T-cell (primary cell): Measurements from ENCODE around the gene TMEM250. TPM values are rescaled to one million over a fixed set of nuclear protein-coding genes. Genes with fewer than 3 reads are reported as not detected.

Experiments used
- ATAC-seq, 4 experiments: fragments of 200-7000 bp in 3 of 4; fragments of 150-1000 bp in 1 of 4; cut with Tn5 transposase; replicated peaks in 1 of 4; 1 replicate in 3 of 4; 2 replicates in 1 of 4; pipeline ENCODE4 v1.10.0; 2021; ENCODE audit warnings: moderate library complexity in 3 of 4, mild to moderate bottlenecking in 2 of 4, moderate number of reproducible peaks in 1 of 4
- CTCF ChIA-PET, 2 donors: fragments of 300-600 bp; sonication (Branson Sonifier 250); formaldehyde crosslinking; loops; one replicate each; lab custom pipeline; 2022; ENCODE audit warnings: antibody characterized with exemption in 2 of 2; lab: Charles Lee
- POLR2A ChIA-PET, 2 donors: fragments of 300-600 bp; sonication (Branson Sonifier 250); formaldehyde crosslinking; loops; one replicate each; lab custom pipeline; 2022; ENCODE audit warnings: antibody characterized with exemption in 2 of 2; lab: Charles Lee
- DNase-seq, 35 experiments: peaks; one replicate each; pipeline versions ENCODE4 v3.0.0 to v3.0.0-alpha.2; 2013 to 2023
- H3K27ac ChIP-seq: one replicate; pipeline ENCODE4 v1.5.1; 2013; ENCODE audit warnings: low read length
- H3K27me3 ChIP-seq, 2 experiments: replicated peaks in 1 of 2; 1 replicate in 1 of 2; 2 replicates in 1 of 2; pipeline versions ENCODE4 v1.6.1 to v1.7.0; 2013; ENCODE audit warnings: low read length in 1 of 2, mixed read lengths in 1 of 2; ENCODE audit not compliant: control insufficient read depth in 2 of 2, insufficient read depth in 2 of 2; ENCODE audit errors: extremely low read depth in 1 of 2
- H3K36me3 ChIP-seq, 2 donors: 1 replicate in 1 of 2; 2 replicates in 1 of 2; pipeline versions ENCODE4 v1.6.1 to v1.7.0; 2013; ENCODE audit warnings: low read length in 1 of 2; ENCODE audit not compliant: control insufficient read depth in 2 of 2, insufficient read depth in 1 of 2; ENCODE audit errors: extremely low read depth in 1 of 2
- H3K4me1 ChIP-seq, 2 experiments: 1 replicate in 1 of 2; 2 replicates in 1 of 2; pipeline versions ENCODE4 v1.6.1 to v1.7.0; 2013; ENCODE audit warnings: low read length in 2 of 2, mixed read lengths in 1 of 2; ENCODE audit not compliant: insufficient read depth in 2 of 2, control insufficient read depth in 1 of 2; ENCODE audit errors: extremely low read depth in 1 of 2
- H3K4me3 ChIP-seq, 2 donors: 1 replicate in 1 of 2; 2 replicates in 1 of 2; pipeline versions ENCODE4 v1.5.1 to v1.7.0; 2013; ENCODE audit warnings: mild to moderate bottlenecking in 2 of 2, low read length in 1 of 2, moderate library complexity in 1 of 2; ENCODE audit not compliant: control insufficient read depth in 1 of 2; ENCODE audit errors: extremely low read depth in 1 of 2
- H3K9me3 ChIP-seq: 2 replicates; pipeline ENCODE4 v1.7.0; 2013
- H3K27ac Mint-ChIP-seq, 2 donors: one replicate each; pipeline ENCODE4 v1.8.0; 2020 to 2021; ENCODE audit warnings: mild to moderate bottlenecking in 2 of 2, mixed read lengths in 2 of 2
- H3K27me3 Mint-ChIP-seq, 2 donors: one replicate each; pipeline ENCODE4 v1.8.0; 2021 to 2022; ENCODE audit warnings: mixed read lengths in 2 of 2
- H3K36me3 Mint-ChIP-seq: one replicate; pipeline ENCODE4 v1.8.0; 2021; ENCODE audit warnings: mixed read lengths
- H3K4me1 Mint-ChIP-seq, 3 donors: one replicate each; pipeline ENCODE4 v1.8.0; 2020 to 2022; ENCODE audit warnings: mixed read lengths in 3 of 3, mild to moderate bottlenecking in 1 of 3
- H3K4me3 Mint-ChIP-seq, 3 donors: one replicate each; pipeline ENCODE4 v1.8.0; 2020 to 2022; ENCODE audit warnings: mild to moderate bottlenecking in 3 of 3, mixed read lengths in 3 of 3, moderate library complexity in 3 of 3
- H3K9me3 Mint-ChIP-seq, 3 donors: one replicate each; pipeline ENCODE4 v1.8.0; 2020 to 2022; ENCODE audit warnings: mixed read lengths in 3 of 3
- WGBS: methylation state at CpG from one replicate; pipeline ENCODE4 v1.1.5; 2013; ENCODE audit warnings: missing lambda C conversion rate; ENCODE audit not compliant: insufficient coverage; 5-methylcytosine and 5-hydroxymethylcytosine counted together
- total RNA-seq, 35 experiments: library from RNA in 6 of 35; stranded (reverse) in 6 of 35; fragments of 120-200 nt in 1 of 35; gene quantifications; one replicate each; pipeline versions ENCODE4 v1.2.1 to v1.2.4 and lab custom pipeline; 2013 to 2026

The TMEM250 gene
- total RNA-seq, 5 donors from 2014 or later (not counting 1 experiment from before 2014, with no cell fraction given), result 21.0 to 77.9 (median 63.0) TPM

GRCh38 chr9:136082496-136083361 lies 35.9 kb downstream of the TMEM250 start:
- no peaks in the 10 kb centered on the region for H3K36me3 ChIP-seq
- CTCF ChIA-PET, result no interaction called here
- Mint-ChIP-seq H3K36me3 (no peaks in the 10 kb centered on the region), H3K9me3 (no peaks in the 10 kb centered on the region), H3K4me1 (peaks cover 13 to 20% (median 20%) of the 10 kb centered on the region in 3 donors), H3K27me3 (no peaks in the 10 kb centered on the region), H3K27ac (no peak overlapping the region), H3K4me3 (no peak overlapping the region)
- no peak for DNase-seq
- no peak overlapping the region for H3K4me3 ChIP-seq
- H3K4me1 ChIP-seq, result peaks cover 0 to 7% of the 10 kb centered on the region in 2 experiments
- H3K9me3 ChIP-seq, result no peaks in the 10 kb centered on the region
- POLR2A ChIA-PET, result no interaction called here
- ATAC-seq, result no peak
- no peak overlapping the region for H3K27ac ChIP-seq
- H3K27me3 ChIP-seq, result no peaks in the 10 kb centered on the region
- WGBS, result 82% methylated on average over 27 of the region's 34 CpGs

GRCh38 chr9:136081826-136082495 lies 36.7 kb downstream of the TMEM250 start:
- ChIA-PET CTCF (interaction anchor here in 1 of 2 donors (0.6 to 0.7 kb wide), 2 partner anchors 236 to 490 kb away, joined by 3 to 5 read pairs; no protein-coding TSS in a partner anchor), POLR2A (no interaction called here)
- Histone ChIP-seq H3K27me3 (no peaks in the 10 kb centered on the region), H3K4me1 (peaks cover 0 to 7% of the 10 kb centered on the region in 2 experiments), H3K9me3 (no peaks in the 10 kb centered on the region), H3K4me3 (no peak overlapping the region), H3K36me3 (no peaks in the 10 kb centered on the region), H3K27ac (no peak overlapping the region)
- no peak overlapping the region for H3K4me3 Mint-ChIP-seq
- H3K4me1 Mint-ChIP-seq, result peaks cover 16 to 22% (median 20%) of the 10 kb centered on the region in 3 donors
- no peak for ATAC-seq
- no peaks in the 10 kb centered on the region for H3K9me3 Mint-ChIP-seq
- 89% methylated on average over 19 of the region's 24 CpGs for WGBS
- no peaks in the 10 kb centered on the region for H3K36me3 Mint-ChIP-seq
- H3K27ac Mint-ChIP-seq, result no peak overlapping the region
- no peak for DNase-seq
- H3K27me3 Mint-ChIP-seq, result no peaks in the 10 kb centered on the region

GRCh38 chr9:136081113-136081825 lies 37.4 kb downstream of the TMEM250 start:
- H3K9me3 ChIP-seq, result no peaks in the 10 kb centered on the region
- Mint-ChIP-seq H3K4me1 (peaks cover 20 to 24% (median 21%) of the 10 kb centered on the region in 3 donors), H3K4me3 (no peak overlapping the region), H3K9me3 (no peaks in the 10 kb centered on the region), H3K27me3 (no peaks in the 10 kb centered on the region), H3K36me3 (no peaks in the 10 kb centered on the region), H3K27ac (no peak overlapping the region)
- no peak overlapping the region for H3K4me3 ChIP-seq
- H3K4me1 ChIP-seq, result peaks cover 0 to 9% of the 10 kb centered on the region in 2 experiments
- ChIA-PET POLR2A (no interaction called here), CTCF (interaction anchor here (0.6 to 0.7 kb wide), 3 partner anchors 8 to 490 kb away, joined by 3 to 5 read pairs (median 3); no protein-coding TSS in a partner anchor)
- H3K27ac ChIP-seq, result no peak overlapping the region
- no peaks in the 10 kb centered on the region for H3K27me3 ChIP-seq
- 87% methylated on average over 21 of the region's 27 CpGs for WGBS
- H3K36me3 ChIP-seq, result no peaks in the 10 kb centered on the region
- ATAC-seq, result no peak
- DNase-seq, result no peak

GRCh38 chr9:136080716-136081112 lies 38.0 kb downstream of the TMEM250 start:
- Histone ChIP-seq H3K9me3 (no peaks in the 10 kb centered on the region), H3K27ac (no peak overlapping the region), H3K4me3 (no peak overlapping the region), H3K4me1 (peaks cover 0 to 15% of the 10 kb centered on the region in 2 experiments), H3K27me3 (peaks cover 0 to 3% of the 10 kb centered on the region in 2 experiments), H3K36me3 (no peaks in the 10 kb centered on the region)
- no peak for ATAC-seq
- H3K4me3 Mint-ChIP-seq, result no peak overlapping the region
- CTCF ChIA-PET, result no interaction called here
- POLR2A ChIA-PET, result no interaction called here
- peaks cover 26 to 30% (median 27%) of the 10 kb centered on the region in 3 donors for H3K4me1 Mint-ChIP-seq
- 84% methylated on average over 11 of the region's 23 CpGs for WGBS
- no peaks in the 10 kb centered on the region for H3K9me3 Mint-ChIP-seq
- H3K36me3 Mint-ChIP-seq, result no peaks in the 10 kb centered on the region
- H3K27me3 Mint-ChIP-seq, result no peaks in the 10 kb centered on the region
- no peak overlapping the region for H3K27ac Mint-ChIP-seq
- no peak for DNase-seq

- peaks cover 0 to 21% of the 10 kb centered on the region in 2 experiments for H3K4me1 ChIP-seq
- H3K4me3 ChIP-seq, result no peak overlapping the region
- no peaks in the 10 kb centered on the region for H3K36me3 ChIP-seq
- no peak overlapping the region for H3K27ac ChIP-seq
- Mint-ChIP-seq H3K4me3 (no peak overlapping the region), H3K9me3 (no peaks in the 10 kb centered on the region), H3K27me3 (no peaks in the 10 kb centered on the region), H3K4me1 (peaks cover 26 to 33% (median 30%) of the 10 kb centered on the region in 3 donors), H3K27ac (peak overlapping the region in 1 of 2 donors; percentile 6), H3K36me3 (no peaks in the 10 kb centered on the region)
- DNase-seq, result no peak
- peaks cover 0 to 5% of the 10 kb centered on the region in 2 experiments for H3K27me3 ChIP-seq
- 64% methylated on average over 6 of the region's 6 CpGs for WGBS
- ChIA-PET POLR2A (no interaction called here), CTCF (no interaction called here)
- no peaks in the 10 kb centered on the region for H3K9me3 ChIP-seq
- ATAC-seq, result no peak
Observed at GRCh38 chr9:136079916-136080246, 38.8 kb downstream of the TMEM250 start.
